Liver (tissue), 9 donors: ENCODE results near the gene KIRREL3. TPM values are rescaled to one million over a fixed set of nuclear protein-coding genes. Genes with fewer than 3 reads are reported as not detected.

Experiments
- DNase-seq: peaks from one replicate; pipeline ENCODE4 v3.0.0-alpha.2; 2017; ENCODE audit warnings: low spot score
- H3K27ac ChIP-seq, 2 donors: one replicate each; pipeline ENCODE4 v1.7.0; 2013; ENCODE audit warnings: inconsistent platforms in 2 of 2, low read length in 2 of 2, control low read depth in 1 of 2, low read depth in 1 of 2, mild to moderate bottlenecking in 1 of 2
- H3K27me3 ChIP-seq, 4 donors: one replicate each; pipeline versions ENCODE4 v1.6.1 to v1.7.0; 2013; ENCODE audit warnings: low read length in 3 of 4, inconsistent platforms in 1 of 4, mild to moderate bottlenecking in 1 of 4, moderate library complexity in 1 of 4; ENCODE audit not compliant: control insufficient read depth in 4 of 4, insufficient read depth in 4 of 4
- H3K36me3 ChIP-seq, 4 donors: one replicate each; pipeline versions ENCODE4 v1.6.1 to v1.7.0; 2013; ENCODE audit warnings: low read length in 3 of 4, mild to moderate bottlenecking in 3 of 4, low read depth in 1 of 4, moderate library complexity in 1 of 4; ENCODE audit not compliant: control insufficient read depth in 4 of 4, insufficient read depth in 3 of 4
- H3K4me1 ChIP-seq, 4 donors: one replicate each; pipeline versions ENCODE4 v1.6.1 to v1.7.0; 2013; ENCODE audit warnings: low read length in 3 of 4, mild to moderate bottlenecking in 3 of 4, moderate library complexity in 1 of 4; ENCODE audit not compliant: control insufficient read depth in 4 of 4, insufficient read depth in 4 of 4
- H3K4me3 ChIP-seq, 3 donors: one replicate each; pipeline versions ENCODE4 v1.6.1 to v1.7.0; 2013; ENCODE audit warnings: low read length in 3 of 3, control low read depth in 1 of 3, low read depth in 1 of 3, mild to moderate bottlenecking in 1 of 3
- H3K9ac ChIP-seq, 2 donors: one replicate each; pipeline ENCODE4 v1.7.0; 2013; ENCODE audit warnings: low read length in 2 of 2, mild to moderate bottlenecking in 2 of 2, moderate library complexity in 2 of 2, control low read depth in 1 of 2, low read depth in 1 of 2
- H3K9me3 ChIP-seq, 4 donors: one replicate each; pipeline versions ENCODE4 v1.6.1 to v1.7.0; 2013; ENCODE audit warnings: low read length in 3 of 4; ENCODE audit not compliant: control insufficient read depth in 4 of 4
- ATF3 ChIP-seq: IDR thresholded peaks from 2 replicates; pipeline ENCODE4 v1.6.1; 2016; ENCODE audit warnings: antibody characterized with exemption
- CTCF ChIP-seq: fragments of 150-350 bp; IDR thresholded peaks from 2 replicates; pipeline ENCODE4 v1.5.1; 2017; ENCODE audit warnings: improper control_type of control experiment, low read depth, low read length; ENCODE audit not compliant: missing input control
- EGR1 ChIP-seq, 2 donors: IDR thresholded peaks; 2 replicates each; pipeline ENCODE4 v1.6.1; 2016 to 2018; ENCODE audit warnings: antibody characterized with exemption in 2 of 2, low read depth in 2 of 2
- FOXA1 ChIP-seq: IDR thresholded peaks from 2 replicates; pipeline ENCODE4 v1.6.1; 2016; ENCODE audit warnings: antibody characterized with exemption
- FOXA2 ChIP-seq: IDR thresholded peaks from 2 replicates; pipeline ENCODE4 v1.6.1; 2016; ENCODE audit warnings: antibody characterized with exemption
- GABPA ChIP-seq, 2 donors: IDR thresholded peaks in 1 of 2; conservative IDR thresholded peaks in 1 of 2; 2 replicates each; pipeline ENCODE4 v1.6.1; 2016; ENCODE audit warnings: antibody characterized with exemption in 2 of 2, mild to moderate bottlenecking in 1 of 2, moderate library complexity in 1 of 2
- HNF4A ChIP-seq, 2 donors: conservative IDR thresholded peaks; 2 replicates each; pipeline ENCODE4 v1.6.1; 2016; ENCODE audit warnings: antibody characterized with exemption in 2 of 2, mild to moderate bottlenecking in 2 of 2
- HNF4G ChIP-seq: IDR thresholded peaks from 2 replicates; pipeline ENCODE4 v1.6.1; 2016; ENCODE audit warnings: antibody characterized with exemption
- JUND ChIP-seq, 2 donors: IDR thresholded peaks; 2 replicates each; pipeline ENCODE4 v1.6.1; 2016; ENCODE audit warnings: antibody characterized with exemption in 2 of 2
- MAX ChIP-seq: IDR thresholded peaks from 2 replicates; pipeline ENCODE4 v1.6.1; 2016; ENCODE audit warnings: antibody characterized with exemption
- NR2F2 ChIP-seq: IDR thresholded peaks from 2 replicates; pipeline ENCODE4 v1.6.1; 2016; ENCODE audit warnings: antibody characterized with exemption
- RAD21 ChIP-seq, 2 donors: IDR thresholded peaks; 2 replicates each; pipeline ENCODE4 v1.6.1; 2016; ENCODE audit warnings: antibody characterized with exemption in 2 of 2, mild to moderate bottlenecking in 2 of 2
- REST ChIP-seq: IDR thresholded peaks from 2 replicates; pipeline ENCODE4 v1.6.1; 2016; ENCODE audit warnings: antibody characterized with exemption, mild to moderate bottlenecking
- RXRA ChIP-seq, 2 donors: IDR thresholded peaks; 2 replicates each; pipeline ENCODE4 v1.6.1; 2017 to 2018; ENCODE audit warnings: antibody characterized with exemption in 2 of 2, mild to moderate bottlenecking in 1 of 2
- SP1 ChIP-seq: IDR thresholded peaks from 2 replicates; pipeline ENCODE4 v1.6.1; 2018; ENCODE audit warnings: antibody characterized with exemption, mild to moderate bottlenecking
- TAF1 ChIP-seq: conservative IDR thresholded peaks from 2 replicates; pipeline ENCODE4 v1.6.1; 2016; ENCODE audit warnings: antibody characterized with exemption, mild to moderate bottlenecking
- YY1 ChIP-seq: IDR thresholded peaks from 2 replicates; pipeline ENCODE4 v1.6.1; 2016; ENCODE audit warnings: antibody characterized with exemption, mild to moderate bottlenecking
- ZBTB33 ChIP-seq: IDR thresholded peaks from 2 replicates; pipeline ENCODE4 v1.6.1; 2016; ENCODE audit warnings: antibody characterized with exemption
- WGBS: extraction: QIAGEN DNeasy Blood & Tissue Kit; methylation state at CpG from one replicate; pipeline ENCODE4 v1.1.7; 2013; 5-methylcytosine and 5-hydroxymethylcytosine counted together
- polyA plus RNA-seq, 2 donors: library from polyadenylated mRNA; stranded (reverse) in 1 of 2; unstranded in 1 of 2; fragments of 200-250 nt in 1 of 2; fragments of >200 nt in 1 of 2; fragmentation: Nextera tagmentation in 1 of 2; extraction: Ambion mirVana in 1 of 2; gene quantifications; one replicate each; pipeline versions ENCODE4 v1.2.1 to v1.2.3, GENCODE V29; 2013 to 2015
- total RNA-seq, 2 donors: library from RNA; depleted of rRNA; stranded (reverse); fragments of >200 nt; gene quantifications; one replicate each; pipeline ENCODE4 v1.2.3, GENCODE V29; 2014
- donor health status: healthy.
- donor health status: healthy.
- donor health status: healthy.
- donor health status: healthy.
- donor health status: healthy.

The KIRREL3 gene
- total and polyA plus RNA-seq, 4 donors: 0.03 to 0.29 (median 0.08) TPM; not detected in 1

- Histone ChIP-seq H3K9me3 (no peaks in the 10 kb centered on the region), H3K27me3 (no peaks in the 10 kb centered on the region), H3K36me3 (no peaks in the 10 kb centered on the region), H3K4me3 (no peak overlapping the region), H3K4me1 (peaks cover 0 to 3% (median 2%) of the 10 kb centered on the region in 4 donors), H3K27ac (peak overlapping the region in 1 of 2 donors; percentile 51), H3K9ac (no peak overlapping the region)
- no peak for DNase-seq
- WGBS: 82% methylated on average over 6 of the region's 6 CpGs
- TF ChIP-seq JUND (IDR thresholded peaks at IDR 0.05) (no peak), REST (no peak), RXRA (IDR thresholded peaks at IDR 0.05) (peak in 1 of 2 donors; percentile 41), FOXA1 (no peak), TAF1 (no peak)
Measured at GRCh38 chr11:126432525-126432924, 568.0 kb downstream of the KIRREL3 start.

GRCh38 chr11:126432065-126432461 lies 568.5 kb downstream of the KIRREL3 start:
- no peak overlapping the region for H3K9ac ChIP-seq
- H3K4me3 ChIP-seq: no peak overlapping the region
- TF ChIP-seq MAX (no peak), CTCF (no peak), ZBTB33 (no peak), RXRA (IDR thresholded peaks at IDR 0.05) (no peak), FOXA2 (no peak), JUND (IDR thresholded peaks at IDR 0.05) (no peak), NR2F2 (no peak), YY1 (no peak), EGR1 (IDR thresholded peaks at IDR 0.05; ENCODE audit: low read depth in 2 of 2) (no peak), FOXA1 (no peak), ATF3 (no peak), HNF4G (no peak), SP1 (no peak), RAD21 (IDR thresholded peaks at IDR 0.05) (no peak), GABPA (IDR thresholded peaks at IDR 0.05 in 1 of 2, conservative IDR thresholded peaks at IDR 0.05 in 1 of 2) (no peak), HNF4A (conservative IDR thresholded peaks at IDR 0.05) (no peak), REST (no peak)
- no peaks in the 10 kb centered on the region for H3K36me3 ChIP-seq
- DNase-seq: no peak
- 81% methylated on average over 3 of the region's 3 CpGs for WGBS
- peak overlapping the region in 1 of 2 donors; percentile 51 for H3K27ac ChIP-seq
- peaks cover 0 to 3% (median 2%) of the 10 kb centered on the region in 4 donors for H3K4me1 ChIP-seq
- H3K9me3 ChIP-seq: no peaks in the 10 kb centered on the region
- H3K27me3 ChIP-seq: no peaks in the 10 kb centered on the region
